Measurements from ENCODE around the gene SYT1.

GRCh38 chr12:78864870-78865463 is 393 bp downstream of the SYT1 start:
- TF ChIP-seq, protein P1, sequence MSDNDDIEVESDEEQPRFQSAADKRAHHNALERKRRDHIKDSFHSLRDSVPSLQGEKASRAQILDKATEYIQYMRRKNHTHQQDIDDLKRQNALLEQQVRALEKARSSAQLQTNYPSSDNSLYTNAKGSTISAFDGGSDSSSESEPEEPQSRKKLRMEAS (IDR thresholded peaks at IDR 0.05), result no peak
- TF ChIP-seq RAD21 (IDR thresholded peaks at IDR 0.05) (no peak), GABPA (IDR thresholded peaks at IDR 0.05 in 1 of 2, conservative IDR thresholded peaks at IDR 0.05 in 1 of 2) (no peak), TAF1 (conservative IDR thresholded peaks at IDR 0.05) (no peak)
- TF ChIP-seq, protein P2, sequence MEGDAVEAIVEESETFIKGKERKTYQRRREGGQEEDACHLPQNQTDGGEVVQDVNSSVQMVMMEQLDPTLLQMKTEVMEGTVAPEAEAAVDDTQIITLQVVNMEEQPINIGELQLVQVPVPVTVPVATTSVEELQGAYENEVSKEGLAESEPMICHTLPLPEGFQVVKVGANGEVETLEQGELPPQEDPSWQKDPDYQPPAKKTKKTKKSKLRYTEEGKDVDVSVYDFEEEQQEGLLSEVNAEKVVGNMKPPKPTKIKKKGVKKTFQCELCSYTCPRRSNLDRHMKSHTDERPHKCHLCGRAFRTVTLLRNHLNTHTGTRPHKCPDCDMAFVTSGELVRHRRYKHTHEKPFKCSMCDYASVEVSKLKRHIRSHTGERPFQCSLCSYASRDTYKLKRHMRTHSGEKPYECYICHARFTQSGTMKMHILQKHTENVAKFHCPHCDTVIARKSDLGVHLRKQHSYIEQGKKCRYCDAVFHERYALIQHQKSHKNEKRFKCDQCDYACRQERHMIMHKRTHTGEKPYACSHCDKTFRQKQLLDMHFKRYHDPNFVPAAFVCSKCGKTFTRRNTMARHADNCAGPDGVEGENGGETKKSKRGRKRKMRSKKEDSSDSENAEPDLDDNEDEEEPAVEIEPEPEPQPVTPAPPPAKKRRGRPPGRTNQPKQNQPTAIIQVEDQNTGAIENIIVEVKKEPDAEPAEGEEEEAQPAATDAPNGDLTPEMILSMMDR (IDR thresholded peaks at IDR 0.05; ENCODE audit: low read depth, low read length, missing input control), result no peak

All from liver (tissue), 3 donors.